ENCODE results near the gene C17orf100.

Gene C17orf100

DNA sequence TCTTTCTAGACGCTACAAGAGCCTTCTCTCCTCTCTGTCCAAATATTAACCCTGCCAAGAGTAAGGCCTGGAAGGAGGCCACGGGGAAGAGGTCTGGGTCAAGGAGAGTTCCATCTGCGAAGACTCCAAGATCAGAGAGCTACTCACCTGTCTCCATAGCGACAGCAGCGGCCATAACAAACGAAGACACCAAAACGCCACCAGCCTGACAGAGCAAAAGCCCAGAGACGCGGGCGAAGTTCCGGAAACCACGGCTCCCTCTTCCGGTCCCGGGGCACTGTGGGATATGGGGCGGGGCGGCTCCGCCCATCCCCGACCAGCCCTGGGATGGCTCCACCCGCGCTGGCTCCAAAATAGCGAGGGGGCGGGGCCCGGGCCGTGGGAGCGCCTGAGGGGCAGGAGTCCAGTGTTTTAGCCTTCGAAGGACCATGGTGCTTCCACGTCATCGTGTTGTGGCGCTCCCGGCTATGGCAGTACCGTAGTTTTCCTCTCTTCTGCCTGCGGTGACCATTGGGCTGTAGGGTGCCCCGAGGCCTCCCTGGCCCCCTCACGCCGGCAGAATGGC lies at the start of gene C17orf100, which contains the start of gene MED31:
TSS of gene C17orf100 (plus strand) at position 409 of the 565 bp plus-strand sequence. CDS start at position 561, 152 bp downstream.
TSS of gene MED31 (minus strand) at position 252 of the 565 bp plus-strand sequence. CDS start at position 175, 77 bp downstream.
- DNase-seq (ENCODE audit: low read depth): peak; percentile 93

DNA sequence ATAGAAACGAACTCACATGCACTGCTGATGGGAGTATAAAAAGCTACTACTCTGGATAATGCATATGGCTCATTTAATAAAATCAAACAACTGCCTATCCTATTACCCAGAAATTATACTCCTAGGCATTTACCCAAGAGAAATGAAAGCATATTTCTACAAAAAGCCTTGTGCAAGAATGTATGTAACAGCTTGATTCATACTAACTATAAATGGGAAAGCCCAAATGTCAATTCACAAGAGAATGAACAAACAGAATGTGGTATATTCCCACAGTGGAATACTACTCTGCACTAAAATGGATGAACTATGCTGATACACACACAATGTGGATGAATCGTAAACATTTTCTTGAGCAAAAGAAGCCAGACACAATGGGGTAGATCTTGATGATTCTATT lies 49.4 kb upstream of the C17orf100 start:
- DNase-seq (ENCODE audit: low read depth): no peak

DNA sequence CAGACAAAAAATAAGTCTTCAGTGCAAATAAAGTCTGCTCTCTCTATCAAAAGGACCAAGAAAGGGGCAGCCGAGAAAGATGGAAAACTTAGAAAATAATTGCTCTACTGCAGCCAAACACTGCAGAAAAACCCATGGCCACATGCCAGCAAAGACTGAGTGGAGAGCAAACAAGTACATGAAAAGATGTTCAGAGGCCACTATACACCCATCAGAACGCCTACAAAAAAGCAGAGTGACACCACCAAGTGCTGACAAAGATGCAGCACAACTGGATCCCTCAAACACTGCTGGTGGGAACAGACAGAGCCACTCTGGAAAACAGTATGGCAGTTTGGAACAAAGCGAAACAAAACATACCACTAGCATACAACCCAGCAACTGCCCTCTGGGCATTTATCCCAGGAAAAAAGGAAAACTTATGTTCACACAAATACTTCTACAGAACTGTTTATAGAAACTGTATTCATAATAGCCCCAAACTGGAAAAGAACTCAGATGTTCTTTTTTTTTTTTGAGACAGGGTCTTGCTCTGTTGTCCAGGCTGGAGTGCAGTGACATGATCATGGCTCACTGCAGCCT lies 47.7 kb upstream of the C17orf100 start:
- no peak for DNase-seq (ENCODE audit: low read depth)

DNA sequence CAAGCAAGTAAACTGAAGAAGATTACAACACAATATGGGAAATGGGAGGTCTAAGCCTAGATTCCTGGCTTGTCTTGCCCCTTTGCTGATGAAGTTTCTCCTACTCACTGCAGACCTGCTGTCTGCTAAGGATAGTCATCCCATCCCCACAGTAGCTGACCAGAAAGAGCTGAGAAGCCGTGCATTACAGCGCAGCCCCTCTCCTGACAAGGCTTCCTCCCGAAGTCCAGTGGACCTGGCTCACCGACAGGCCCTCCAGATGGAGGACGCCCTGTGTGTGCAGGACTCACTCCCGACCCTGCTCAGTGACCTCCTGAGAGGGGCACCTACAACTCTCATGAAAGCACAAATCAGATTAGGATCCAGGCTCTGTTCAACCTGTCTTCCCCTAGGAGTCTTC lies 46.4 kb upstream of the C17orf100 start:
- no peak for DNase-seq (ENCODE audit: low read depth)

DNA sequence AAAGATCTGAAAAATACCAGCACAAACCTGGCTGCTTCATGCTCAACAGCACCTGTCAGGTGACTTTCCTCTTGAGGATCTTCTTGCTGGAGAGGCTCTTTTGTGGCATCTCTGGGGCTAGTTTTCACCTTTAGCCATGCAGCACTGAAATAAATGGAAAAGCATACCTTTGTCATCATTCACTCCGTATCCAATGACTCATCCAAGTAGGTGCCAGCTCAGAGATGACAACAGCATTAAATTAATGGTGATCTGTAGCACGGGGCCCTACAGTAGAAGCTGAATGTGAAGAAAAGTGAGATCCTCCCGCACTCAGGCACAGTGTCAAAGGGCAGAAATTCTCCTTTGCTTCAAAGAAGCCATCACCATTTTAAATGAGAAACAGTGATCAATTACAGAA lies 43.2 kb upstream of the C17orf100 start:
- DNase-seq (ENCODE audit: low read depth): no peak

DNA sequence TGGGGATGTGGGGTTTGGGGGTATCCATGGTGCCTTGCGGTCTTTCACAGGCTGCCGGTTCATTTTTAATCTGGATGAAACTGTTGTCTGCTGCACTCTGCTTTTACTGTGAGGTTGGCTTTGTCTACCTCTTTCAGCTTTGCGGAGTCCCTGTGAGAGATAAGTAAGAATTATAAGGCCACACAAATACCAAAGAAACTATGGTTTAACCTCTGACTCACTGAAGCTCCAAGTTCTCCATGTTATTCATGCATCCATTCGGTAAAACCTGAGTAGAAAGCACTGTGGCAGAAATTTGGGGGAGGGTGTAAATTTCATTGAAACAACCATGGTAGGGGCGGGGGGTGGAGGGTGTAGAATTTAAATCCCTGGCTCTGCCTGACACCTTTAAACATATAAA lies 41.6 kb upstream of the C17orf100 start:
- no peak for DNase-seq (ENCODE audit: low read depth)

DNA sequence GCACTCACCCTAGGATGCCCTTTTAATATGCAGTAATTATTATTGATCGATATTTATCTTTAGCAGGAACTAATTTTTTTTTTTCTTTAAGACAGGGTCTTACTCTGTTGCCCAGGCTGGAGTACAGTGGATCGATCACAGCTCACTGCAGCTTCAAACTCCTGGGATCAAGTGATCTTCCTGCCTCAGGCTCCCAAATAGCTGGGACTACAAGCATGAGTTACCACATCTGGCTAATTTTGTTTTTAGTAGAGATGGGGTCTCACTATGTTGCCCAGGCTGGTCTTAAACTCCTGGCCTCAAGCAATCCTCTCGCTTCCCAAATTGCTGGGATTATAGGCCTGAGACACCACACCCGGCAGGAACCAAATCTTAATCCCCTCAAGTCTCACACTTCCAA lies 40.3 kb upstream of the C17orf100 start:
- DNase-seq (ENCODE audit: low read depth): no peak

DNA sequence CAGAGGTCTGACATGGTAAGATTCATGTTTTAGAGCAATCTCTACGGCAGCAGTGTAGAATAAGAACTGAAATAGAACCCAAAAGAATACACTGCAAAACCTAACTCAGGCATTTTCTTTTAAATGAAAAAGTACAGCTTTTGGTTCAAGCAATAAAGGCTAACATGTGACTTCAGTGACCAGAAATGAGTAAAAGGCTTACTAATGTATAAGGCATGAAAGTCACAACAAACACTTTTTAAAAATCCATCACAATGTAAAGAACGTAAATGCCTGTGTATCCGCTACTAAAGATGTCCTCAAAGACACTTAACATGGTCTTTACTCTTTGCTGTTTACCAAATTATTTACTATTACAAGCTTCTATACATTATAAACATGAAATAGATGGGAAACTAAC lies 27.6 kb upstream of the C17orf100 start:
- no peak for DNase-seq (ENCODE audit: low read depth)

DNA sequence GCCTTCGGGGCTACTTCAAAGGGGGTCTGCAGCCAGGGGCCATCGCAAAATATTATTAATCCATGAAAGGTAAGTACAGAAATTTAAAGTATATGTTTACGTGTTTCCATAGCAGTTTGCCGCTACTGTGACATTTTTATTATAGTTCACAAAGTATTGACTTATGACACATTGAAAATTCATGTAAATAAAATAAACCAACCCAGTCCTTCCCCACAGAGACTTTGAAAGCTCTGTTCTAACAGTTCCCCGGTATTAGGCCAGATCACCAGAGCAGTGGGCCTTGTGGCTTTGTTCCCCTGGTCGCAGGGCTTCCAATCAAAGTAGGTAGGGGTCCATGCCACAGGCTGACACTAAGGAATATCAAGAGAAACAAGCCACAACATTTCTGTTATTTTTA lies 24.9 kb upstream of the C17orf100 start:
- DNase-seq (ENCODE audit: low read depth): no peak

DNA sequence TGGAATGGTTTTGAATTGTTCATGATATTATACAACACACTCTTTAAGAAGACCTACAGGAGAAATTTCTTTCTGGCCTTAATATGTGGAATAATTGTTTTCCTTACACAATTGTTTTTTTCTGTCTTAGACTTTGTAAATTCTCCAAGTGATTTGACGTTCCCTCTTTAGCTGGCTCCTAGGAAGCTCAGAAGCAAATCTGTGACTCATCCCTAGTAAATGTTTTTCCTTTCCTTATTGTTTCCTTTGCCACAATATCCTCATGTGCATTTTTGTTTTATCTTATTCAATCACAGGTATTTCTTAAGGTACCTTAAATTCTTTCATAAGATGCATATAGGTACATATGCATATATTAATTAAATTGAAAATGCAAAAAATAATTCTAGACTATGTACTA lies 24.5 kb upstream of the C17orf100 start:
- DNase-seq (ENCODE audit: low read depth): no peak

DNA sequence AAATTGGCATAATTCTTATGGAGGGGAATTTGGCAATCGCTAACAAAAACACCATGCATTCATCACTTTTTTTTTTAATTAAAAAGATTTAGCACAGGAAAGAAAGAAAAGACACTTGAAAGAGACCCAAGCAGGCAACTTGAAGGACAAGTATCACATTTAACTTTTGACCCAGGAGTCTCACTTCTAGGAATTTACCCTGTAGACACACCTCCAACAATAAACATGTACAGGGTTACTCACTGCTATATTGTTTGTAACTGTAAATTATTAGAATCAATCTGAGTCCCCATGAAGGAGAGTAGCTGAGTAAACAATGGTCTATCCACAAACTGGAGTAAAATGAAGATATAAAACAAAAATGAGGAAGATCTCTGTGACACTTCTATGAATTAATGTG lies 21.2 kb upstream of the C17orf100 start:
- DNase-seq (ENCODE audit: low read depth): no peak

DNA sequence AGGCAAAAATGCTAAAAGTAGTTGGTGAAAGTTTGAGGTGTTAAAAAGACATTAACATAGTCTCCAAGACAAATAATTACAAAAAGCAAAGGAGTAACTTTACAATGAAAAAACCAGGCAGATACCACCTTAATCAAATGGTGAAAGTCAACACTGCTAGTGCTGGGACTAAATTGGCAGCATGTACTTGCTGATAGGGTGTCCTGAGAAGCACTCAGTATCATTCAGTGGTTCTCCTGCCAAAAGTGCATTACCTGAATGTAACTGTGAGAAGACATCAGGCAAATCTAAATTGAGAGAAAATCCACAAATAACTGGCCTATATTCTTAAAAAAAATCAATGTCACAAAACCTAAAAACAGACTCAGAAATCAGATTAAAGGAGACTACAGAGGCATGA lies 19.0 kb upstream of the C17orf100 start:
- no peak for DNase-seq (ENCODE audit: low read depth)

DNA sequence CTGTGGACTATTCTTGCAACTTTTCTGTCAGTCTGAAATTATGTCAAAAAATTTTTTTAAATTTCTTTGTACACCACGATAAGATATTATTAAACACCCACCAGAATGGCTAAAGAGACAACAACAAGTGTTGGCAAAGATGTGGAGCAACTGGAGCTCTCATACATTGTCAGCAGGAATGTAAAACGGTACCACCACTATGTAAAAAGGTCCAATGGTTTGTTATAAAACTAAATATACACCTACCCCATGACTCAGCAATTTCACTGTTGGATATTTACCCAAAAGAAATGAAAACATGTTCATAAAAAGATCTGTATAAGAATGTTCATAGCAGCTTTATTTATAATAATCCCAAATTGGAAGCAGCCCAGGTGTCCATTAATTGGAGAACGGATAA lies 18.3 kb upstream of the C17orf100 start:
- no peak for DNase-seq (ENCODE audit: low read depth)

DNA sequence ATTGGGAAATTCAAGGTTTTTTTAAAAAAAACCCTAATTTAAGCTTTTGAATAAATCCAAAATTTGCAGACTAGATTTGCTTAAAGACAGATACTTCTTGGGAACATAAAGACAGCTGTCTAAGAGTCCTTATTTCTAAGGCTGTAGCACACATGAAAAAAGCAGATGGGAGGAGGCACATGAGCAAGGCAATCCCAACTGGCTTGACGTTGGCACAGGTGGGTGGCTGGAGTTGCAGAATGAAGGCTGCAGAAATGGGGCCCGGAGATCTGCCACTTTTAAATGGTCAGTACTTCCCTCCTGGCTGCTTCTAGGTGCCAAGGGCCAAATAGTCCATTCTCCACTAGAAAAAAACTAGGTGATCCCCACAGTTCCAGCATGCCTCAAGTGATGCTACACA lies 15.5 kb upstream of the C17orf100 start:
- no peak for DNase-seq (ENCODE audit: low read depth)

DNA sequence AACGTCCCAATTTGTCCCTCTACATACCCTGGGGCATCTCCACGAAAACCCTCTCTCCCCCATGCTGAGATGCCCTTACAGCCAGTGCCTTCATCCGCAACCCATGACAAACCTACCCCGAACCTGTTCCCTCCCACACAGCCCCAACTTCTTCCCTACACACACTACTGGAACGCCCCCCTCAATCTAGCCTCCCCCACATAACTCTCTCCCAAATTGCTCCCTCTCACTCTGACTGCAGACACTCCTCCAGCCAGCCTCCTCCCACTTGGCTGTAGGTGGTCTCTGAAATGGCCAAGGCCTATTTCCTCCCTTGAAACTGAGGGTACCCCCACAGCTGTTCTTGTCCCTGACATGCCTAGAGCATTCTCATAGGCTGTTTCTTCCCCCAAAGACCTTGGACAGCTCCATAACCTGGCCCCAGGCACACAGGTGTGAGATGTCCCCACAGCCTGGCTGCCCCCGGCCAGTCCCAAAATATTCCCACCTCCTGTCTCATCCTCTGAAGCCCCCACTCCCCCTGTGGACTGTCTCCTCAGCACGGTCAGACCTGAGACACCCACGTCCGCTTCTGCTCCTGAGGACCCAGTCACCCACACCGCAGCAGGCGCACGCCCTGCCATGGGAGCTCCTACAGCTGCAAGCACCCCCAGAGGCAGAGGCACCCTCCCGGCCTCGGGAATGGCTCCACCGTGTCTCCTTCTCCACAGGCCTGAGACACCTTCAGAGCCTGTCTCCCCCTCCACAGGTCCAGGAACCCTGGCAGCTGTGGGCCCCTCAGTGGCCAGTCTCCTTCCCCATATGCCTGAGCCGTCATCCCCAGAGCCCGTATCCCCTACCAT lies 14.7 kb upstream of the C17orf100 start:
- no peak for DNase-seq (ENCODE audit: low read depth)

DNA sequence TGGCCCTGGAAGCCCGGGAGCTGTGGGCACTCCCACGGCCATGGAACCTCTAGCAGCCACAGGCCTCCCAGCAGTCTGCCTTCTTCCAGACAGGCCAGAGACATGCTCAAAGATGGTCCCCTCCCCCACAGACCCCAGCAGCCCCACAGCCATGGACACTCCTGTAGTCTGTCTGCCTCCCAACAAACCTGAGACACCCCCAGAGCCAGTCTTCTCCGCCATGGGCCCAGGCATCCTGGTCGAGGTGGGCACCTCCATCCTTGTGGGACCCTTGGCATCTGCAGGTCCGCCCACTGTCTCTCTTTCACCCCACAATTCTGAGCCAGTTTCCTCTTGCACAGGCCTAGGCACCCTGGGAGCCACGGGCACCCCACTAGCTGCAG lies 14.1 kb upstream of the C17orf100 start:
- no peak for DNase-seq (ENCODE audit: low read depth)

DNA sequence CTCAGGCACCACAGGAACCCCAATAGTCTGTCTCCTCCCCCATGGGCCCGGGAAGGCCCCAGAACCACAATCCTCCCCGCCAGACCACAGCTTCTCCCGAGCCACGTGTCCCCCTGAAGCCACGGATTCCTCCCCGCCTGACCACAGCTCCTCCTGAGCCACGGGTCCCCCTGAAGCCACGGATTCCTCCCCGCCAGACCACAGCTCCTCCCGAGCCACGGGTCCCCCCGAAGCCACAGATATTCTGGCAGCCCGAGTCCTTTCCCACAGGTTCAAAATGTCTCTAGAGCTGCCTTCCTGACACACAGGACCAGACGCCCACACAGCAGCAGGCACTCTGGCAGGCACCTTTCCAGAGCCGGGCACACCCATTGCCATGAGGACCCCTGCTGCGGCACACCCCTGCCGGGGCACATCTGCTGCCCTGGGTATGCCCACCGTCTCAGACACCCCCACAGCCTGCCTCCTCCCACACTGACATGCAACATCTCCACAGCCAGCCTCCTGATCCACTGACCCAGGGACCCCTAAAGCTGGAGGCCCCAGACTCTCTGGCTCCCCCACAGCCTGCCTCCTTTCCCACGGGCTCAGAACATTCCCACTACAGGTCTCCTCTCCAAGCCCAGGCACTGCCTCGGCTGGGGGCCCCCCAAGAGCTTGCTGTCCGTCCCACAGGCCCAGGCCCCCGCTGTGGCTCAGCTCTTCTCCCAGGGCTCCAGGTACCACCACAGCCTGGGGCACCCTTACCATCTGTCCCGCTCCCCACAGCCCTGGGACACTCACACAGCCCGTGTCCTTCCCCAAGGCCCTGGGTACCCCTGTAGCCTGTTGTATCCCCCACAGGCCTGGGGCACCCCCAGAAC lies 13.3 kb upstream of the C17orf100 start:
- DNase-seq (ENCODE audit: low read depth): no peak

DNA sequence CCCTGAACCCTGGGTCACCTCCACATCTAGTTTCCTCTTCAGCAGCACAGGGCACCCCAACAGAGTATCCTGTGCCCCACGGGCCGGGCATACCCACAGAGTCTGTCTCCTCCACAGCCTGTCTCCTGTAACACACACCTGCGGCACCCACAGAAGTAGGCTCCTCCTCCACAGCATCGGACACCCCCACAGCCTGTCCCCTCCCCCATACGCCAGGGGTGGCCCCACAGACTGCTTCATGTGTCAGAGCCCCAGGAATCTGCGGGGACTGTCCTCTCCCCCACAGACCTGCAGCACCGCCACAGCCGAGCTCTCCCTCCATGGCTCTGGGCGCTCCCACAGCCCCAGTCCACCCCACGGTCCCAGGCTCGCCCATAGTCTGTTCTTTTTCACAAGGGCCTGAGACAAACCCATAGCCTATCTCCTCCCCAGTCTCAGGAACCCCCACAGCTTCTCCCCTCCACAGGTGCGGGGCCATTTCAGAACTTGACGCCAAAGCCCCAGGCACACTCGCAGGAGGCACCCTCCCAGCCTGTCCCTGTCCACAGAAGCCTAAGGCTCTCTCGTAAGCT lies 12.5 kb upstream of the C17orf100 start:
- no peak for DNase-seq (ENCODE audit: low read depth)

DNA sequence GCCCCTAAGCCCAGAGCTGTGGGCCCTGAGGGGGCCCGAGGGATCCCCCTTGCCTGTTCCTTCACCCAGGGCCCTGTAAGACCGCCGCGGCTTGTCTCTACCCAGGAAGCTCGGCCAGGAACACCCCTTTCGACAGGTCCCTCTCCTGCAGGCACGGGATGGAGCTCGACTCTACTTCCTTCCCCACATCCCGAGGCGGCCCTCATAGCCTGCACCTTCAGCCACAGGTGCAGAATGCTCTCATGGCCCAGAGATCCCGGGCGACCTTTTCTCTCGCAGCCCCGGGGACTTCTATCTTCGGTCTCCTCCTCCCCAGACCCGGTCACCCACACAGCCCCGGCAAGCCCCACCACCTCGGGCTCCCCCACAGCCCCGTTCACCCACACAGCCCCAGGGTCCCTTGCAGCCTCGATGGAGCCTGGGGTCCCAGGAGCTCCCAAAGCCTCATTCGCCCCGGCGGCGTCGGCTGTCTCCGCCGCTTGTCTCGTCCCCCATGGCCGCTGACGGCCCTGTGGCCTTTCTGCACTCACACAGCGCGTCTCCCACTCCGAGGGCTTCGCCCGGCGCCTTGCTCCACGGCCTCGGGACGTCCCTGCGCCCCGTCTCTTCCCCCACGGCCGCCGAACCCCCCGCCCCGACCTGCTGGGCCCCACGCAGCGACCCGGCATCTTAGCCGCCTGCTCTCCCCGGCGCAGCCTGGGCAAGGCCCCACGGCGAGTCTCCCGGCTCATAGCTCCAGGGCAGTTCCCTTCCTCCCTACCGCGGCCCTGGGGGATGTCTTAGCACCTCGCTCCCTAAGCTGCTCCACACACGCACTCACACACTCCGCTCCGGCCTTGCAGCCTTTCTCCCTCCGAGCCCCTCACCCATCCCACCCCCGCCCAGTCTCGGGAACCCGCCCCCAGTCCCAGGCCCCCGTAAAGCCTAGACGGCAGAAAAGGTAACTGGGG lies 11.7 kb upstream of the C17orf100 start:
- no peak for DNase-seq (ENCODE audit: low read depth)

DNA sequence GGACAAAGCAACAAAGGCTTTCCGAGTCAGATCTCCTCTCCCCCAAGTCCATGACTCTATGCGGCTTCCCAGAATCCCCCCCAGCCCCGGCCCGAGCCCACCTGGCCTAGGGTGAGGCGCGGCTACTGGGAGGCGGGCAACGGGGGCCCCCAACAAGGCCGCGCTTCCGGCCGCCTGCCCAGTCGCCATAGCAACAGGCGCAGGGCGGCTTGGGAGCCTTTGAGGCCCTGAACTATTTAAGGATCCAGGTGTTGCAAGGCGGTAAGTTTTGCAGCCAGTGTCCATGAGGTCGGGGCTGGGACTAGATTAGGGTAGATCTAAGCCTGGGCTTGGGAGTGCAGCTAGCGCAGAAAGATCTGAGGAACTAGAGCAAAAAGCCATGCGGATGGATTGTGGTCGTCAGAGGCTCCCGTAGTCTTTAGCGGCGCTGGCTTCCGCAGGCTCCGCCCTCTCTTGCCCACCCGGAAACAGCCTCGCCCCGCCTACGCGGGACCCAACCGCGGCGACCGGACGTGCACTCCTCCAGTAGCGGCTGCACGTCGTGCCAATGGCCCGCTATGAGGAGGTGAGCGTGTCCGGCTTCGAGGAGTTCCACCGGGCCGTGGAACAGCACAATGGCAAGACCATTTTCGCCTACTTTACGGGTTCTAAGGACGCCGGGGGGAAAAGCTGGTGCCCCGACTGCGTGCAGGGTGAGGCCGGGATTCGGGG lies 10.9 kb upstream of the C17orf100 start, which contains the start of the genes KIAA0753 and TXNDC17:
TSS of gene KIAA0753 (minus strand) at position 176 of the 711 bp plus-strand sequence. CDS start 5,608 bp downstream, outside the sequence.
TSS of gene TXNDC17 (plus strand) at position 525 of the 711 bp plus-strand sequence. CDS start at position 548, 23 bp downstream.
- DNase-seq (ENCODE audit: low read depth): peak; percentile 84
